Esophagus squamous epithelium (tissue), 5 donors: ENCODE data around the gene PSMA7. TPM values are rescaled to one million over a fixed set of nuclear protein-coding genes. Genes with fewer than 3 reads are reported as not detected.
"Not testable (repeated sequence)": the region's sequence is repeated elsewhere in the genome, so short reads cannot be mapped to it uniquely, and the experiment has no call there.

ENCODE experiments used
- DNase-seq: peaks from one replicate; lab custom pipeline; 2025; lab: John Stamatoyannopoulos, UW
- H3K27ac ChIP-seq, 4 donors: fragments of 200-600 bp; sonication (generic); one replicate each; pipeline ENCODE4 v1.5.1; 2016 to 2019; ENCODE audit warnings: mild to moderate bottlenecking in 1 of 4
- H3K27me3 ChIP-seq, 4 donors: fragments of 200-600 bp; sonication (generic); 1 replicate in 3 of 4; 2 replicates in 1 of 4; pipeline versions ENCODE4 v1.5.1 to v1.6.0; 2017 to 2021; ENCODE audit warnings: antibody characterized with exemption in 1 of 4
- H3K36me3 ChIP-seq, 3 donors: fragments of 200-600 bp; sonication (generic); one replicate each; pipeline ENCODE4 v1.5.1; 2016 to 2019
- H3K4me1 ChIP-seq, 3 donors: fragments of 200-600 bp; sonication (generic); one replicate each; pipeline ENCODE4 v1.5.1; 2017 to 2019
- H3K4me3 ChIP-seq, 4 donors: fragments of 200-600 bp; sonication (generic); 1 replicate in 3 of 4; 2 replicates in 1 of 4; pipeline ENCODE4 v1.5.1; 2016 to 2019; ENCODE audit warnings: mild to moderate bottlenecking in 2 of 4, moderate library complexity in 1 of 4
- H3K9me3 ChIP-seq, 3 donors: fragments of 200-600 bp; sonication (generic); one replicate each; pipeline ENCODE4 v1.5.1; 2016 to 2019
- POLR2A ChIP-seq, 4 donors: fragments of 450-650 bp; IDR thresholded peaks; one replicate each; pipeline ENCODE4 v1.6.1; 2017; ENCODE audit warnings: antibody characterized with exemption in 4 of 4, mild to moderate bottlenecking in 4 of 4, moderate library complexity in 3 of 4
- WGBS, 2 donors: methylation state at CpG; one replicate each; pipeline ENCODE4 v1.1.5; 2018; 5-methylcytosine and 5-hydroxymethylcytosine counted together
- intact Hi-C: fragments of 100-400 bp; cut with DNase I; formaldehyde crosslinking; loops from one replicate; pipeline ENCODE4 v1.15.0; 2022
- total RNA-seq, 4 donors: library from RNA; depleted of rRNA; stranded (reverse); fragments of >200 nt; gene quantifications; one replicate each; pipeline ENCODE4 v1.1.0, GENCODE V29; 2016
- TF ChIP-seq, protein P1 (sequence below), 6 experiments: fragments of 450-650 bp in 4 of 6; fragments of 200-600 bp in 2 of 6; sonication (generic) in 2 of 6; IDR thresholded peaks; one replicate each; pipeline ENCODE4 v1.5.1; 2016 to 2019; ENCODE audit warnings: antibody characterized with exemption in 6 of 6, mild to moderate bottlenecking in 4 of 6, moderate library complexity in 4 of 6
- donor health status: DM: yes; HTN: yes; CAD: no.

Gene PSMA7
- total RNA-seq, 4 donors from 2014 or later = 230 to 373 (median 297) TPM

DNA sequence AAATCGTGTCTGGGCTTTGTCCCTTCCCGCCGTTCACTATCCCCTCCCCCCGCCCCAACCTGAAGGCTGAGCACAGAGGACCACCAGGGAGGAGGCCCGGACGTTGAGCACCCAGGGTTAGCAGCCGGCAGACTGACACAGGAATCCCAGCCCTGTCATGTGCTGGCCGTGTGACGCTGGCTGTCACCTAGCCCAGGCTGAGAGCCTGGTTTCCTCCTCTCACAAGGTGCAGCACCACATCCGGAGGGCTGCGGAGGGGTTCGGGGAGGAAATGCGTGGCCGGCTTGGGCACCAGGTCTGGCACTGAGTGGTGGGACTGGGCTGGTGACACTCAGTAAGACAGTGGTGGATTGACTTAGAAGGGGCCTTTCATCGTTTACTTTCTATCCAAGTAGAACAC lies 25.5 kb downstream of the PSMA7 start:
- 32 to 42% methylated on average over 5 of the region's 15 CpGs for WGBS, 2 donors
- Histone ChIP-seq H3K4me3 (no peak overlapping the region), H3K4me1 (peaks cover 0 to 10% (median 3%) of the 10 kb centered on the region in 3 donors), H3K9me3 (peaks cover 0 to 13% (median 2%) of the 10 kb centered on the region in 3 donors), H3K27me3 (peaks cover 0 to 71% (median 0%) of the 10 kb centered on the region in 4 donors), H3K36me3 (no peaks in the 10 kb centered on the region), H3K27ac (no peak overlapping the region)
- TF ChIP-seq, protein P1, sequence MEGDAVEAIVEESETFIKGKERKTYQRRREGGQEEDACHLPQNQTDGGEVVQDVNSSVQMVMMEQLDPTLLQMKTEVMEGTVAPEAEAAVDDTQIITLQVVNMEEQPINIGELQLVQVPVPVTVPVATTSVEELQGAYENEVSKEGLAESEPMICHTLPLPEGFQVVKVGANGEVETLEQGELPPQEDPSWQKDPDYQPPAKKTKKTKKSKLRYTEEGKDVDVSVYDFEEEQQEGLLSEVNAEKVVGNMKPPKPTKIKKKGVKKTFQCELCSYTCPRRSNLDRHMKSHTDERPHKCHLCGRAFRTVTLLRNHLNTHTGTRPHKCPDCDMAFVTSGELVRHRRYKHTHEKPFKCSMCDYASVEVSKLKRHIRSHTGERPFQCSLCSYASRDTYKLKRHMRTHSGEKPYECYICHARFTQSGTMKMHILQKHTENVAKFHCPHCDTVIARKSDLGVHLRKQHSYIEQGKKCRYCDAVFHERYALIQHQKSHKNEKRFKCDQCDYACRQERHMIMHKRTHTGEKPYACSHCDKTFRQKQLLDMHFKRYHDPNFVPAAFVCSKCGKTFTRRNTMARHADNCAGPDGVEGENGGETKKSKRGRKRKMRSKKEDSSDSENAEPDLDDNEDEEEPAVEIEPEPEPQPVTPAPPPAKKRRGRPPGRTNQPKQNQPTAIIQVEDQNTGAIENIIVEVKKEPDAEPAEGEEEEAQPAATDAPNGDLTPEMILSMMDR (IDR thresholded peaks at IDR 0.05) = no peak
- TF ChIP-seq POLR2A (IDR thresholded peaks at IDR 0.05) = no peak
- DNase-seq = no peak
- intact Hi-C loops = loop anchor here (5.0 kb wide), 1 partner anchor 40 kb away; no protein-coding TSS in a partner anchor

DNA sequence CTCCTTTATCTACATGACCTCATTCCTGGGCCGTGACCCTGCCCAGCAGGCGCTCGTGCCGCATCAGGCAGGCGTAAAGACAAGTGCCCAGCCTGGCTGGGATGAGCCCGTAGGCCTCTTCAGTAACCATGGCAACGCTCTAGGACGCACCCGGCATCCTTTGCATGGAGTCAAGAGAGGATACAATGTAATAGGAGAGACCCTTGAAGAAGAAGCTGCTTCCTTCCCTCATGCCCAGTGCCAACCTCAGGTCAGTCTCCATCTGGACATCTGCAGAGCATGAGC lies 25.9 kb downstream of the PSMA7 start:
- Histone ChIP-seq H3K9me3 (peaks cover 0 to 16% (median 5%) of the 10 kb centered on the region in 3 donors), H3K4me1 (peaks cover 0 to 10% (median 3%) of the 10 kb centered on the region in 3 donors), H3K36me3 (no peaks in the 10 kb centered on the region), H3K4me3 (no peak overlapping the region), H3K27me3 (peaks cover 0 to 75% (median 0%) of the 10 kb centered on the region in 4 donors), H3K27ac (no peak overlapping the region)
- no peak for DNase-seq
- intact Hi-C loops = loop anchor here (5.0 kb wide), 1 partner anchor 40 kb away; no protein-coding TSS in a partner anchor
- WGBS, 2 donors = 51% methylated on average over 5 of the region's 9 CpGs; no CpG with 5 or more reads in 1 of the 2 donors
- no peak for TF ChIP-seq POLR2A (IDR thresholded peaks at IDR 0.05)
- TF ChIP-seq, protein P1 (IDR thresholded peaks at IDR 0.05) = no peak

DNA sequence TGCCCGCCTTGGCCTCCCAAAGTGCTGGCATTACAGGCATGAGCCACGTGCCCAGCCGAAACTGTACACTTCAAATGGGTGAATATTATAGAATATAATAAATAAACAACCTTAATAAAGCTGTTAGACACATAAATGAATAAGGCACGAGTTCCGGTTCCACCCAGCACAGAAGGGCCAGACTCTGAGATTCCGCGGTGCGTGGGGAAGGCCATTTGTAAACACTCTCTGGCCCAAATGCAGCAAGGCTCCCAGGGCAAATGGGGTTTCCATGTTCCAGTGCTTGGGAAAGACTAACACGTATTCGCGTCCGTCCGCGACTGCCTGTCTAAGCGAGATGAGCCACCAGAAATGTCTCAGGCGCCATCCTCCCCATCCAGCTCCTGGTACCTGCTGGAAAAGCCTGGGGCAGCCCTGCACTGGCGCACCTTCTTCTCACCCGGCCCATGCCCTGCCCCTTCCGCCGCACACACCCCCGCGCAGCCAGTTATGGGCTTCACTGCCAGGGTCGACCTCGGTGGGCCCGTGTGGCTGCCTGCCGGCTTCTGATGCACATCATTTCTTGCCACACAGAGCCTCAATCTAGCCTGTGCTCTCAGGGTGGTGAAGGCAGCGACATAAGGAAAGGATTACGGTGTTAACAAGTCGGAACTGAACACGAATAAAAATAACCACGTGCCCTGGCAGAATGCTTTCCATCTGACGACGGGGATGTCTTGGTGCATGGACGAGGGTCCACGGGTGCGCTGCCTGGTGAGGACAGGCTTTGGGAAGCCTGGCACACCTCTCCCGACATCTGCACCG lies 26.4 kb downstream of the PSMA7 start:
- no peak for DNase-seq
- WGBS, 2 donors = 74 to 85% methylated on average over 28 to 31 of the region's 38 CpGs
- peaks cover 0 to 79% (median 0%) of the 10 kb centered on the region in 4 donors for H3K27me3 ChIP-seq
- TF ChIP-seq, protein P1 (IDR thresholded peaks at IDR 0.05) = no peak
- no peak for TF ChIP-seq POLR2A (IDR thresholded peaks at IDR 0.05)
- peaks cover 0 to 22% (median 10%) of the 10 kb centered on the region in 3 donors for H3K9me3 ChIP-seq
- H3K36me3 ChIP-seq = no peaks in the 10 kb centered on the region
- intact Hi-C loops = loop anchor here (5.0 kb wide), 1 partner anchor 39 kb away; no protein-coding TSS in a partner anchor
- H3K27ac ChIP-seq = no peak overlapping the region
- H3K4me1 ChIP-seq = peaks cover 0 to 10% (median 3%) of the 10 kb centered on the region in 3 donors
- H3K4me3 ChIP-seq = no peak overlapping the region

DNA sequence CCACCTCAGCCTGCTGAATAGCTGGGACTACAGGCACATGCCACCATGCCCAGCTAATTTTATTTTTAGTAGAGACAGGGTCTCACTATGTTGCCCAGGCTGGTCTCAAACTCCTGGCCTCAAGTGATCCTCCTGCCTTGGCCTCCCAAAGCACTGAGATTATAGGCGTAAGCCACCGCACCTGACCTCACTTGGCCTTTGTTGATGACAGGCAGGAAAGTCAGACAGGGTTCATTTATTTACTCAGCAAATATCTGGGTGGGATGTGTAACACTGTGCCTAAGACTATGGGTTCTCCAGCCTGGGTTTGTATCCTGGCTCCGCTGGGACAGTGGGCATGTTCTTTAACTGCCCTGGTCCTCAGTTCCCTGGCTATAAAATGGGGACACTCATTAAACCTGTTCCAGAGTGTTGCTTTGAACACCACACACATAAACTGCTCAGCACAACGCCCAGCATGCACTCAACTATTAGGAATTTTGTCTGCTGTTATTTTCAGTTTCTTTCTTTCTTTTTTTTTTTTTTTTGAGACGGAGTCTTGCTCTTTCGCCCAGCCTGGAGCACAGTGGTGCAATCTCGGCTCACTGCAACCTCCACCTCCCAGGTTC lies 27.3 kb downstream of the PSMA7 start:
- DNase-seq, H3K4me3 ChIP-seq, H3K4me1 ChIP-seq, H3K36me3 ChIP-seq, H3K27ac ChIP-seq: not testable (repeated sequence)
- intact Hi-C loops = loop anchor here (5.0 kb wide), 1 partner anchor 39 kb away; no protein-coding TSS in a partner anchor
- 56 to 75% methylated on average over 7 of the region's 7 CpGs for WGBS, 2 donors
- Histone ChIP-seq H3K27me3 (peaks cover 0 to 79% (median 0%) of the 10 kb centered on the region in 4 donors), H3K9me3 (peaks cover 0 to 29% (median 17%) of the 10 kb centered on the region in 3 donors)

DNA sequence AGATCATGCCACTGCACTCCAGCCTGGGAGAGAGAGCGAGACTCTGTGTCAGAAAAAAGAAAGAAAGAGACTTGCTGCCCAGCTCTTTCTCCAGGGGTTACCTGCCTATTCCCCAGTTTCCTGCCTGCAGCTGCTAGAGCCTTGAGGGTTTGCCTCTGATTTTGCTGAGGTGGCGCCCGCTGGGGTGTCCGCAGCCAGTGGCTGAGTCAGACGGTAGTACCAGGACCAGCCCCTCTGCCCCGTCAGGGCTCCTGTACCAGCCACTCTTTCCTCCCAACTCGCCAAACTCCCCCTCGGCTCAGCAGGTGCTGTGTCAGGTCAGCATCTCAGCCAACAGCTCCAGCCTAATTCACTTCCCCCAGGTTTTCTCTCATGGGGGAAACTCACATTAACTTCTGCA lies 28.3 kb downstream of the PSMA7 start:
- DNase-seq = no peak
- H3K9me3 ChIP-seq = peaks cover 0 to 39% (median 24%) of the 10 kb centered on the region in 3 donors
- TF ChIP-seq POLR2A (IDR thresholded peaks at IDR 0.05) = no peak
- TF ChIP-seq, protein P1 (IDR thresholded peaks at IDR 0.05) = no peak
- H3K27me3 ChIP-seq = peaks cover 0 to 79% (median 0%) of the 10 kb centered on the region in 4 donors
- no peak overlapping the region for H3K4me3 ChIP-seq
- intact Hi-C loops = loop anchor here (5.0 kb wide), 1 partner anchor 38 kb away; no protein-coding TSS in a partner anchor
- WGBS, 2 donors = 29 to 47% methylated on average over 7 to 8 of the region's 8 CpGs
- H3K4me1 ChIP-seq = no peaks in the 10 kb centered on the region
- H3K27ac ChIP-seq = no peak overlapping the region
- H3K36me3 ChIP-seq = no peaks in the 10 kb centered on the region
